IMR-90 (cell line): ENCODE measurements around the gene PALB2. TPM values are rescaled to one million over a fixed set of nuclear protein-coding genes. Genes with fewer than 3 reads are reported as not detected.

Source experiments
- MAFK ChIP-seq: IDR thresholded peaks from 2 replicates; pipeline ENCODE4 v1.6.1; 2012; ENCODE audit warnings: low read depth, low read length, improper control_type of control experiment
- POLR2A ChIP-seq: IDR thresholded peaks from 2 replicates; pipeline ENCODE4 v1.6.1; 2012; ENCODE audit warnings: mild to moderate bottlenecking, low read depth, low read length
- polyA plus RNA-seq, 3 experiments: library from polyadenylated mRNA; depleted of rRNA; stranded (reverse); fragments of >200 nt; gene quantifications; 2 replicates each; pipeline ENCODE4 v1.2.3, GENCODE V29; 2012; ENCODE audit warnings: low replicate concordance in 1 of 3
- total RNA-seq: library from RNA; depleted of rRNA; stranded (reverse); fragments of >200 nt; gene quantifications from 2 replicates; pipeline ENCODE4 v1.2.3, GENCODE V29; 2012
- TF ChIP-seq, protein P1 (sequence below): conservative IDR thresholded peaks from 2 replicates; pipeline ENCODE4 v1.5.1; 2012; ENCODE audit warnings: mild to moderate bottlenecking, low read depth, low read length, improper control_type of control experiment

Gene PALB2
- total and polyA plus RNA-seq, 2 of the 4 experiments (the other 2 are of a cell fraction): 4.1 to 8.6 TPM

DNA sequence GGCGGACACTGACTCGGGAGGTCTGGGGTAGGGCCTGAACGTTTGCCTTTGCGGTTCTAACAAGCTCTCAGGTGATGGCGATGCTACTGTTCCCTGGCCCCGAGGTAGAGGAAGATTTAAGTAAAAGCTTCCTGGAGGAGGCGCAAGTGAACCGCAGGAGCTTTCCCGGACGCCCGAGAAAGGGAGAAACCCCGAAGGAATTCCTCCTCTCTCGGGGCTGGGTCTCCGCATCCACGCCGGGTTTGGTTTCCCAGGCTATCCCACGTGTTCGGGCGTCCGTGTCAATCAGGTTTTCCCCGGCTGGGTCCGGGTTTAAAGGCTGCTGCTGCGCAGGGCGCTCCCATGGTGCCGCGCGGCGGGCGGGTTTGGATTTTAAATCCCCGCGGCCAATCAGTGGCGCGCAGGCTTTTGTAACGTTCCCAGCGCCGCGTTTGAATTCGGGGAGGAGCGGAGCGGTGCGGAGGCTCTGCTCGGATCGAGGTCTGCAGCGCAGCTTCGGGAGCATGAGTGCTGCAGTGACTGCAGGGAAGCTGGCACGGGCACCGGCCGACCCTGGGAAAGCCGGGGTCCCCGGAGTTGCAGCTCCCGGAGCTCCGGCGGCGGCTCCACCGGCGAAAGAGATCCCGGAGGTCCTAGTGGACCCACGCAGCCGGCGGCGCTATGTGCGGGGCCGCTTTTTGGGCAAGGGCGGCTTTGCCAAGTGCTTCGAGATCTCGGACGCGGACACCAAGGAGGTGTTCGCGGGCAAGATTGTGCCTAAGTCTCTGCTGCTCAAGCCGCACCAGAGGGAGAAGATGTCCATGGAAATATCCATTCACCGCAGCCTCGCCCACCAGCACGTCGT, 37.5 kb upstream of the PALB2 start, which contains the start of gene PLK1 (continued):
- TF ChIP-seq, protein P1, sequence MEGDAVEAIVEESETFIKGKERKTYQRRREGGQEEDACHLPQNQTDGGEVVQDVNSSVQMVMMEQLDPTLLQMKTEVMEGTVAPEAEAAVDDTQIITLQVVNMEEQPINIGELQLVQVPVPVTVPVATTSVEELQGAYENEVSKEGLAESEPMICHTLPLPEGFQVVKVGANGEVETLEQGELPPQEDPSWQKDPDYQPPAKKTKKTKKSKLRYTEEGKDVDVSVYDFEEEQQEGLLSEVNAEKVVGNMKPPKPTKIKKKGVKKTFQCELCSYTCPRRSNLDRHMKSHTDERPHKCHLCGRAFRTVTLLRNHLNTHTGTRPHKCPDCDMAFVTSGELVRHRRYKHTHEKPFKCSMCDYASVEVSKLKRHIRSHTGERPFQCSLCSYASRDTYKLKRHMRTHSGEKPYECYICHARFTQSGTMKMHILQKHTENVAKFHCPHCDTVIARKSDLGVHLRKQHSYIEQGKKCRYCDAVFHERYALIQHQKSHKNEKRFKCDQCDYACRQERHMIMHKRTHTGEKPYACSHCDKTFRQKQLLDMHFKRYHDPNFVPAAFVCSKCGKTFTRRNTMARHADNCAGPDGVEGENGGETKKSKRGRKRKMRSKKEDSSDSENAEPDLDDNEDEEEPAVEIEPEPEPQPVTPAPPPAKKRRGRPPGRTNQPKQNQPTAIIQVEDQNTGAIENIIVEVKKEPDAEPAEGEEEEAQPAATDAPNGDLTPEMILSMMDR: peak; percentile 50
- TF ChIP-seq MAFK (no peak), POLR2A (no peak)
